ENCODE measurements around the gene GNAO1. TPM values are rescaled to one million over a fixed set of nuclear protein-coding genes. Genes with fewer than 3 reads are reported as not detected.

Gene GNAO1
- polyA plus RNA-seq, 3 donors, result 1.1 to 5.4 (median 1.4) TPM

DNA sequence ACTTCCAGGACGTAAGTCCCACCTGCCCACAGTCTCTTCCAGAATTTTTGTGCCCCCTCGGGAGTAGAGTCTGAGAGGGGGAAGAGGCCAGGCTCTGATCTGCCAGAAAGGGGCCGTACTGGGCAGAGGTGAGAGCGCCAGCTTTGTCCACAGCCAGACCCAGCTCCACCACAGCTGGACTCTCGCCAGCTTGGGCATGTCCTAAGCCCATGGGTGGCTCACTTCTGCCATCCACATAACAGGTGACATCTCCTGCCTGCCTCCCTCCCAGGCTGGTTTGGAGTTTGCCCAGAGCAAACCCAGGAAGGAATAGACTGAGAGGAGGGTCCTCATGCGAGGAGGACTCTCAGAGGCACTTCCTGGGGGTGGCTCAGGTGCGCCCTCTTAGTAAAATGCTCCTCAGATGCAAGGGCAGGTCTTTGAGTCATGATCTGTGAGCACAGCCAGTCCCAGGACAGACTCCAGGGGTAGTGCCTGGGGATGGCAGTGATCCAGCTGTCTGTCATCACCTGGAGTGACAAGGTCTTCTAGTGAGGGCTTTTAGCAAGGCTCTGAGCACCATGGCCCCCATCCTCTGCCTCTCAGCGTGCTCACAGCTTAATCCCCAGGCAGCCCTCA, 144.9 kb downstream of the GNAO1 start:
- 79 to 94% (median 89%) methylated on average over 8 of the region's 8 CpGs for WGBS, 3 donors
- H3K27ac ChIP-seq (ENCODE audit: low read depth, low read length), result no peak overlapping the region

DNA sequence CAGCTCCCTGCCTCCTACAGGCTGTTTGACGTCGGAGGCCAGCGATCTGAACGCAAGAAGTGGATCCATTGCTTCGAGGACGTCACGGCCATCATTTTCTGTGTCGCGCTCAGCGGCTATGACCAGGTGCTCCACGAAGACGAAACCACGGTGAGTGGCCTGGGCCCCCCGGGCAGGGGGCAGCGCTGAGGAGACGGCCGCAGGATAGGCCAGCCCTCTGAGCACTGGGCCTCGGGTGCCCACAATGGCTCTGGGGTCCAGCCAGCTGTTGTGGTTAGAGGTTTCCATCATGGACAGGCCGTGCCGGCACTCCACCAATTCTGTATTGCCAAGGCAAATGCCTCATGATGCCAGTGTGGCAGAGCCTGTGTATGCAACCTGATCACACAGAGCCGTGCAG, 145.4 kb downstream of the GNAO1 start:
- H3K27ac ChIP-seq (ENCODE audit: low read depth, low read length), result no peak overlapping the region
- 87 to 95% (median 94%) methylated on average over 20 to 21 of the region's 21 CpGs for WGBS, 3 donors

- WGBS, 3 donors, result 87 to 93% (median 88%) methylated on average over 10 to 11 of the region's 11 CpGs
These were observed 146.0 kb downstream of the GNAO1 start for GRCh38 chr16:56337131-56337857.

DNA sequence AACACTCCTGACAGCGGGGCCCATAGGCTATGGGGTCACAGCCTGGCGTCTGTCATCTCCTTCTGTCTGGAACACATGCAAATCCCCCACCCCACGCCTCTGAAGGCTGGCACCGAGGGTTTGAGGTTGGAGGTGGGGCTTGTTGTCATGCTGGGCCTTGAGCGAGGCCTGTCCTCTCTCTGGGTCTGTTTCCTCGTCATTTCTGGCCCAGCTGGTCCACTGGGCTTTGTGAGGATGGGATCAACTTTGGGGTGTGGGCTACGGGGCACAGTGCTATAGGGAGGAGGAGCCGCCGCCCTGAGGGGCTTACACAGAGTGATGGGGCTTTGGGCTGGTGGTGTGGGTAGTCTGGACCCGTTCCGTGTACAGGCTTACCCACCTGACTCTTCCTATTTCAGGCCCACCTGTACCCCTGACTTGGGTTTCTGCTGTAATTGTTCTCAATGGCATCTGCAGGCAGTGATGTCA, 146.6 kb downstream of the GNAO1 start:
- WGBS, 3 donors, result 84 to 91% (median 89%) methylated on average over 11 of the region's 11 CpGs
- H3K27ac ChIP-seq (ENCODE audit: low read depth, low read length), result no peak overlapping the region

More at GRCh38 chr16:56337131-56337857, 146.0 kb downstream of the GNAO1 start:
- no peak overlapping the region for H3K27ac ChIP-seq (ENCODE audit: low read depth, low read length)

- 85 to 87% (median 87%) methylated on average over 17 of the region's 17 CpGs for WGBS, 3 donors
- no peak overlapping the region for H3K27ac ChIP-seq (ENCODE audit: low read depth, low read length)
These were observed 147.5 kb downstream of the GNAO1 start for GRCh38 chr16:56338566-56339318.

GRCh38 chr16:56339431-56340195, 148.3 kb downstream of the GNAO1 start:
- WGBS, 3 donors, result 88 to 96% (median 96%) methylated on average over 16 to 17 of the region's 17 CpGs
- H3K27ac ChIP-seq (ENCODE audit: low read depth, low read length), result no peak overlapping the region

DNA sequence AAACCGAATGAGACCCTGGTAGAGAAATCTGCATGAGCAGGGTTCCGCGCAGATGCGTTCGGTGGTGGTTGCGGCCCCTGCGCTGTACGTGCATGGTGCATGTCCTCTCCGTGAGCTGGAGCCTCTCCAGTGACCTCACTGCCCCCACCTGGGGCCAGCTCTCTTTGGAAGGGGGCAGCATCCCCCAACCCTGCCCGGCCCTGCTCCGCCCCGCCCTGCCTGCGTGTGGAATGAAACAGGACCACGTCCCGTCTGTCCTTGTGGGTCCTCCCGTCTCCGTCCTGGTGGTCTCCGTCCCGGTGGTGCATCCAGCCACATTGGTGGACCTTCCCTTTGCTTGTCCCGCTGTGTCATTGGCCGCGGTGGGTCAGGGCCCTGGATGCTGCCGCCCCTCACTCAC, 149.1 kb downstream of the GNAO1 start:
- H3K27ac ChIP-seq (ENCODE audit: low read depth, low read length), result no peak overlapping the region
- 86 to 96% (median 92%) methylated on average over 23 of the region's 23 CpGs for WGBS, 3 donors

DNA sequence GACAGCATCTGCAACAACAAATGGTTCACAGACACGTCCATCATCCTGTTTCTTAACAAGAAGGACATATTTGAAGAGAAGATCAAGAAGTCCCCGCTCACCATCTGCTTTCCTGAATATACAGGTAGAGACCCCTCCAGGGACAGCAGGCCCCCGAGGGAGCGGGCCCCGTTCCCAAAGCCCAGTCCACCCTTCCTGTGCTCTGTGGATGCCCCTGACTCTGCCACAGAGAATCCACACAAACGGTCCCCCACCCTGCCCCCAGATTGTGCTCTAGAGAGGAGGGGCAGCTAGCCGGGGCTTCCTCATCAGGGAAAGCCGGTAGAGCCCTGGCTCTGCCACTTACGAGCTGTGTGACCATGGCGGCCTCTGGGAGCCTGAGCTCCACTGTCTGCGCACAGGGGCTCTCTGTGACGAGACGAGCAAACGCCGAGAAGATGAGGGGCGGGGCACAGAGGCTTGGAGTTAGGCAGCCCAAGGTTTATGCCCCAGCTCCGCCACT, 149.6 kb downstream of the GNAO1 start:
- no peak overlapping the region for H3K27ac ChIP-seq (ENCODE audit: low read depth, low read length)
- WGBS, 3 donors, result 68 to 91% (median 89%) methylated on average over 17 of the region's 17 CpGs

GRCh38 chr16:56341656-56342399, 150.5 kb downstream of the GNAO1 start:
- WGBS, 3 donors, result 66 to 80% (median 74%) methylated on average over 9 of the region's 9 CpGs
- no peak overlapping the region for H3K27ac ChIP-seq (ENCODE audit: low read depth, low read length)

DNA sequence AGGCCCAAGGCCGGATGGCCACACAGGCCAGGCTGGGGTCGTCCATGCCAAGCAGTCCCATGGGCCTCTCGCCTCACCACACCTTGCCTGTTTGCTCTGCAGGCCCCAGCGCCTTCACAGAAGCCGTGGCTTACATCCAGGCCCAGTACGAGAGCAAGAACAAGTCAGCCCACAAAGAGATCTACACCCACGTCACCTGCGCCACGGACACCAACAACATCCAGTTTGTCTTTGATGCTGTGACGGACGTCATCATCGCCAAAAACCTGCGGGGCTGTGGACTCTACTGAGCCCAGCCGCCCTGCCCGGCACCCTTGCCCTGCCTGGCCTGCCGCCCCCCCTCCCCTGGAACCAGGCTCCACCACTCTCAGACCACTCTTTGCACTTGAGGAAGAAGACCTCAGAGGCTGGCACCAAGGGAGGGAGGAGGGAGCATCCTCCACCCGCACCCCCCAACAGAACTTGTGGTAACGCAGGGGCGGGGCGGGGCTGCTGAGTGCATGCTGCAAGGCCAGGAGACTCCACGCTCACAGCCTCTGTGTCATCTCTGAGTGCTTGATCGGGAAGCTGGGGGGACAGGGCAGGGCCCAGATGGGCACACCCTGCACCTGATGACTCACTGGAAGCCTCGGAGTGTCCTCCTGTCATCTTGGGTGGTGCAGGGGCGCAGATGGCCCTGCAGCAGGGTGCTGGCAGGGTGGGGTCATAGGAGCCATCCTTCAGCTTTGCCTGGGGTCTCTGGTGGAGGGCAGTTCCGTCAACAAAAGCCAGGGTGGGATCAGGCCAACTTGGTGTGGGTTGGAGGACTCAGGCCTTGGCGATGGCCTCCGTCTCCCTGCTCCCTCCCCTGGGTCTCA, 152.6 kb downstream of the GNAO1 start:
- H3K27ac ChIP-seq (ENCODE audit: low read depth, low read length), result no peak overlapping the region
- WGBS, 3 donors, result 88 to 90% (median 90%) methylated on average over 27 of the region's 27 CpGs

DNA sequence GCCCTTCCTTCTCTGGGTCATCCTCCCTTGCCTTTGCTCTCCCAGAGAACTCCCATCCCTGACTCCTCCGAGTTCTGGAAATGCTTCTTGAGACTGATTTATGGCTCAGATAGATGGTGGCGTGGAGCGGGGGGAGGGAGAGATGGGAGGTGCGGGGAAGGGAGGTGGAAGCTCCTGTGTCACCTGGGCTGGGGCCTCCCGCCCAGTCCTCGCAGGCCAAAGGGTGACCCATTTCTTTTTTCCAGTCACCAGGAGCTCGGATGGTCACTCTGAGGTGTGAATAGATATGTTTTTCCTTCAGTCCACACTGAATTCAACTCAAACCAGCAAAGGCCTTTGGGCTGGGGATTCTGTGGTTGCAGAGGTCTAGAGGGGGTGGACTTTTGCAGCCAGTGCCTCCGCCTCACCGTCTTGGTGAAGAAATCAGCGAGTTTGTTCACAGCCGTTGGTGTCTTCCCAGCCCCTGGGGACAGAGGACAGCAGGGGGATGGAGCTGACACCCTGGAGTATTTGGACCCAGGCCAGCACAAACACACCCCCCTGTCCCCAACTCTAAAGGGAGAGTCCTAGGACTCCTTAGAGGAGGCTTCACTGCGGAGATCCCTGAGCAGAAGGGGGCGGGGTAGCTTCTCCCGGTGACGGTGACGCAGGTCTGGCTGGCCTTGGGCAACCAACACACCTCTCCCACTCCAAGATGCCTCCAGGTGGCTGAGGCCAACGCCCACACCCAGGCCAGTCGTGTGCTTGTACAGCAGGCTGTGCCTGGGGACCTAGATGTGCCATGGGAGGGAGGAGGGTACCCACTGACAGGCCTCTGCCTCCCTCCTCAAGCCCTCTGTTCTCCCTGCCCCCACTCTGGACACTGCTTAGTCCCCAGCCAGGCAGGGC, 153.5 kb downstream of the GNAO1 start:
- WGBS, 3 donors, result 64 to 84% (median 78%) methylated on average over 18 of the region's 18 CpGs
- H3K27ac ChIP-seq (ENCODE audit: low read depth, low read length), result no peak overlapping the region

GRCh38 chr16:56345406-56346050, 154.2 kb downstream of the GNAO1 start:
- no peak overlapping the region for H3K27ac ChIP-seq (ENCODE audit: low read depth, low read length)
- WGBS, 3 donors, result 90 to 95% (median 95%) methylated on average over 13 of the region's 13 CpGs

DNA sequence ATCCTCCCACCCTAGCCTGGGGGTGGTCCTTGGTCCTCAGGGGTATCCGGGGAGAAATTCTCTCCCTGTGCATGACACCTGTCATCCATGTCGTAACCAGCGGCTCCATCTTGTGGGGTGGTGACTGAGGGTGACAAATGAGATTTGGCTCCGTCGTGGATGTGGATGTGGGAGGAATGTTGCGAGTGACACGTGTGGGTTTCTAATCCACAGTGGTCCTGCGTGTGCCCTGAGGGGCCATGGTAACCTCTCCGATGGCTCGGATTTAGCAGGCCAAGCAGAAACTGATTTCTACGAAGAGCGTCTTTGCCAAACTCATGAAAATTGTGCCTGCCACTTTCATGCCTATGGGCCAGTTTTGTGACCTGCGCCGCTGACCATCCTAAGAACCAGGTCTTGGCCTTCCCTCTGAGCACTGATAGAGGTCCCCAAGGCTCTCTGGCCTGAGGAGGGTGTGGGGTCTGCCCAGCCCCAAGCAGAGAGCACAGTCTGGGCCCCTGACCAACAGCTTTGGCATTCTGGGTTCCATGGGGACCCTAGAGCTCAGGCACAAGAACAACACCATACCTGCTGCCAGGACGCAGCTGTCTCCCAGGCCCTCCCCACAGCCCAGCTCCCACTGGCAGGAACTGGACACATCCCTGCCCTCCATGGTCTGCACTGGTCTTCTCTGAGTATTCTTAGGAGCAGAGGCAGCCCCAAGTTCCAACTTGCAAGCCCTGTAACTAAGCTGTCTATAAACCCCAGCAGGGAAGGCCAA, 155.0 kb downstream of the GNAO1 start:
- WGBS, 3 donors, result 92 to 95% (median 95%) methylated on average over 15 of the region's 15 CpGs
- no peak overlapping the region for H3K27ac ChIP-seq (ENCODE audit: low read depth, low read length)

DNA sequence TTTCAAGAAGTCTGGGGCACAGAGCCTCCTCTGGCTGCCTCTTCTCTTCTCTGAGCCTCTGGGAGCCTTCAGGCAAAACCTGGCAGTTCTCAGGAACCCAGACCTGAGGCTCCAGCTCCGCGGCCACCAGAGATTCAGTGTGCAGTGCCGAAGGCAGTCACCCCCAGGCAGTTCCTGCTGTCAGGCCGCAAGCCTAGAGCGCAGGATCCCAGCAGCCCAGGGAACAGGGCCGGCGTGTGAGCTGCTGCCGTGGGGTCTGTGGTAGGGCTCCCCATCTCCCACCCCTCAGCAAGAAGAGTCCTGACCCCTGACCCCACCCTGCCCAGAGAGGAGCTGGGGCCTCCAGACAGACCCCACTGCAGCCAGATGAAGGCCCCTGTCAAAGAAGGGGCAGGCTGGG, 155.9 kb downstream of the GNAO1 start:
- H3K27ac ChIP-seq (ENCODE audit: low read depth, low read length), result no peak overlapping the region
- WGBS, 3 donors, result 73 to 93% (median 92%) methylated on average over 8 of the region's 8 CpGs

GRCh38 chr16:56347670-56348069, 156.4 kb downstream of the GNAO1 start:
- 62 to 82% (median 78%) methylated on average over 8 to 11 of the region's 11 CpGs for WGBS, 3 donors
- no peak overlapping the region for H3K27ac ChIP-seq (ENCODE audit: low read depth, low read length)

Measured in adipose tissue (tissue), 3 donors.